Vagina (tissue), 2 donors: ENCODE data around the gene CYP11A1. TPM values are rescaled to one million over a fixed set of nuclear protein-coding genes. Genes with fewer than 3 reads are reported as not detected.

Experiments
- DNase-seq, 2 donors: peaks; one replicate each; pipeline ENCODE4 v3.0.0-alpha.2; 2017; ENCODE audit errors: extremely low spot score in 2 of 2
- H3K27ac ChIP-seq: fragments of 200-600 bp; sonication (generic); one replicate; pipeline ENCODE4 v1.5.1; 2019
- H3K27me3 ChIP-seq: fragments of 200-600 bp; sonication (generic); one replicate; pipeline ENCODE4 v1.5.1; 2019
- H3K36me3 ChIP-seq, 2 donors: fragments of 200-600 bp; sonication (generic); one replicate each; pipeline ENCODE4 v1.5.1; 2017 to 2019
- H3K4me1 ChIP-seq: fragments of 200-600 bp; sonication (generic); one replicate; pipeline ENCODE4 v1.5.1; 2019
- H3K4me3 ChIP-seq, 2 donors: fragments of 200-600 bp; sonication (generic); 1 replicate in 1 of 2; 2 replicates in 1 of 2; pipeline ENCODE4 v1.5.1; 2016 to 2019
- H3K9me3 ChIP-seq: fragments of 200-600 bp; sonication (generic); one replicate; pipeline ENCODE4 v1.5.1; 2019
- POLR2A ChIP-seq, 2 donors: fragments of 450-650 bp; IDR thresholded peaks; one replicate each; pipeline ENCODE4 v1.6.1; 2017; ENCODE audit warnings: antibody characterized with exemption in 2 of 2, mild to moderate bottlenecking in 2 of 2, moderate library complexity in 2 of 2
- POLR2AphosphoS5 ChIP-seq, 2 donors: sonication (generic); formaldehyde crosslinking; IDR thresholded peaks; one replicate each; pipeline ENCODE4 v1.9.0; 2017; ENCODE audit warnings: antibody characterized with exemption in 2 of 2, mild to moderate bottlenecking in 2 of 2, low read depth in 1 of 2; ENCODE audit not compliant: insufficient read depth in 1 of 2
- intact Hi-C: fragments of 100-400 bp; cut with DNase I; formaldehyde crosslinking; loops from one replicate; pipeline ENCODE4 v1.15.1; 2023
- total RNA-seq: library from RNA; depleted of rRNA; stranded (reverse); fragments of >200 nt; gene quantifications from one replicate; pipeline ENCODE4 v1.2.3, GENCODE V29; 2016
- TF ChIP-seq, protein P1 (sequence below), 3 experiments: fragments of 450-650 bp in 2 of 3; fragments of 200-600 bp in 1 of 3; sonication (generic) in 1 of 3; IDR thresholded peaks; one replicate each; pipeline ENCODE4 v1.5.1; 2017 to 2019; ENCODE audit warnings: antibody characterized with exemption in 3 of 3, mild to moderate bottlenecking in 2 of 3, moderate library complexity in 2 of 3

Gene CYP11A1
- total RNA-seq, 1 donor from 2014 or later, result 8.8 TPM

DNA sequence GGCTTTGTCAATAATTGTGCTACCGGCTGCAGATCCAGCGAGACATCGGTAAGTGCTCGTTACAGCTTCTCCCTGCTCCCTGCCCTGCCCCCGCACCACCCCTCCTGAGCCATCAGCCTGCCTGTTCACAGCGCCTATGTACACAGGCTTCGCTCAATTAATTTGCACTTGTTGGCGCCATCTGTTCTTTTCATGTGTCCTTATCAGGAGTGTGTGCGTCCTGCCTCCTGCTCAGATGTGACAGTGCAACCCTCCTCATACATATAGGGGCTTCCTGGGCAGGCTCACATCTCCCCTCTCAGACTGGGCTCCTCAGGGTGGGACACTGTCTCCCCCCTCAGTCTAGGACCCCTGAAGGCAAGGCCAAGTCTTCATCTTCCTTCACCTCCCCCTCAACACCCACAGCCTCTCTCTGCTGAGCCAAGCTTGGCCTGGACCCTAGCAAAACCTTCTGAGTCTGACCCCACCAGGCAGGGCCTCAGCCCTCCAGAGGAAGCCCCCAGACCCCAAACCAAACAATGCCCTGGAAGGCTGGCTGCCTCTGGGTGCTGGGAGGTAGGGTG is 54.9 kb downstream of the CYP11A1 start:
- H3K36me3 ChIP-seq, result no peaks in the 10 kb centered on the region
- H3K27ac ChIP-seq, result no peak overlapping the region
- H3K4me3 ChIP-seq, result no peak overlapping the region
- TF ChIP-seq, protein P1, sequence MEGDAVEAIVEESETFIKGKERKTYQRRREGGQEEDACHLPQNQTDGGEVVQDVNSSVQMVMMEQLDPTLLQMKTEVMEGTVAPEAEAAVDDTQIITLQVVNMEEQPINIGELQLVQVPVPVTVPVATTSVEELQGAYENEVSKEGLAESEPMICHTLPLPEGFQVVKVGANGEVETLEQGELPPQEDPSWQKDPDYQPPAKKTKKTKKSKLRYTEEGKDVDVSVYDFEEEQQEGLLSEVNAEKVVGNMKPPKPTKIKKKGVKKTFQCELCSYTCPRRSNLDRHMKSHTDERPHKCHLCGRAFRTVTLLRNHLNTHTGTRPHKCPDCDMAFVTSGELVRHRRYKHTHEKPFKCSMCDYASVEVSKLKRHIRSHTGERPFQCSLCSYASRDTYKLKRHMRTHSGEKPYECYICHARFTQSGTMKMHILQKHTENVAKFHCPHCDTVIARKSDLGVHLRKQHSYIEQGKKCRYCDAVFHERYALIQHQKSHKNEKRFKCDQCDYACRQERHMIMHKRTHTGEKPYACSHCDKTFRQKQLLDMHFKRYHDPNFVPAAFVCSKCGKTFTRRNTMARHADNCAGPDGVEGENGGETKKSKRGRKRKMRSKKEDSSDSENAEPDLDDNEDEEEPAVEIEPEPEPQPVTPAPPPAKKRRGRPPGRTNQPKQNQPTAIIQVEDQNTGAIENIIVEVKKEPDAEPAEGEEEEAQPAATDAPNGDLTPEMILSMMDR (IDR thresholded peaks at IDR 0.05), result no peak
- TF ChIP-seq POLR2A (IDR thresholded peaks at IDR 0.05) (no peak), POLR2AphosphoS5 (IDR thresholded peaks at IDR 0.05; ENCODE audit: insufficient read depth in 1 of 2, low read depth in 1 of 2) (no peak)
- intact Hi-C loops, result loop anchor here (10.0 kb wide), 1 partner anchor 258 kb away; no protein-coding TSS in a partner anchor
- no peak for DNase-seq
- no peaks in the 10 kb centered on the region for H3K27me3 ChIP-seq
- H3K4me1 ChIP-seq, result peaks cover 25% of the 10 kb centered on the region
- no peaks in the 10 kb centered on the region for H3K9me3 ChIP-seq

DNA sequence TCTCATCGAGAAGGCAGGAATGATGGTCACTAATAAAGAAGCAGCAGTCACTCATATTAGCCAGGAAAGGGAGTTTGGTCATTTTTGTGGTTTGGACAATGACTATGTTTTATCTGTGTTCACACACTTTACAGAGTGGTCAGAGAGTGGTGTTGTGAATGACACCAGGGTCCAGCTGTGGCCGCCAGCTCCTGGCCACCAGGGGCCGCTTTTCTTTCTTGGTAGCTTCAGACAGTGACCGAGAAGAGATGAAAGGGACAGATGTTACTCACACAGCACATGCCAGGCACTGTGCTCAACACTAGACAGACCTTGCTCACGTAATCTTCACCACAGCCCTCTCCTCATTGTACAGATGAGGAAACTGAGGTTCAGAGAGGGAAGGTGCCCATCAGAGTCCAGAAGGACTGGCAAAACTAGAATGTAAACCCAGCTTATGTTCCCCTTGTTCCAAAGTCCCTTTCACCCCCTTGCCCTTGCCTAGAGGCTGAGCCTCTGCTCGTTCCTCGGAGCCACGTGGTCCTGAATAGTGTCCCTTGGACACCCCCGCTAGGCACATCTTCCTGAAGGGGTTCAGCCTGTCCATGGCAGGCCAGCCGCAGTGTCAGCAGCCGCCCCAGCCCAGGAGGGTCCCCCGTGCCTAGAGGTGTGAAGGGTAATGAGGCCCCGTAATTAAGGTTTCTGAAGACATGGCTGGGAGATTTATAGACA is 55.6 kb downstream of the CYP11A1 start:
- no peaks in the 10 kb centered on the region for H3K9me3 ChIP-seq
- no peak overlapping the region for H3K27ac ChIP-seq
- H3K36me3 ChIP-seq, result no peaks in the 10 kb centered on the region
- H3K27me3 ChIP-seq, result no peaks in the 10 kb centered on the region
- intact Hi-C loops, result loop anchor here (10.0 kb wide), 1 partner anchor 257 kb away; no protein-coding TSS in a partner anchor
- no peak for DNase-seq
- no peak for TF ChIP-seq POLR2A (IDR thresholded peaks at IDR 0.05)
- TF ChIP-seq POLR2AphosphoS5 (IDR thresholded peaks at IDR 0.05; ENCODE audit: insufficient read depth in 1 of 2, low read depth in 1 of 2), result no peak
- TF ChIP-seq, protein P1 (IDR thresholded peaks at IDR 0.05), result no peak
- peaks cover 22% of the 10 kb centered on the region for H3K4me1 ChIP-seq
- no peak overlapping the region for H3K4me3 ChIP-seq

DNA sequence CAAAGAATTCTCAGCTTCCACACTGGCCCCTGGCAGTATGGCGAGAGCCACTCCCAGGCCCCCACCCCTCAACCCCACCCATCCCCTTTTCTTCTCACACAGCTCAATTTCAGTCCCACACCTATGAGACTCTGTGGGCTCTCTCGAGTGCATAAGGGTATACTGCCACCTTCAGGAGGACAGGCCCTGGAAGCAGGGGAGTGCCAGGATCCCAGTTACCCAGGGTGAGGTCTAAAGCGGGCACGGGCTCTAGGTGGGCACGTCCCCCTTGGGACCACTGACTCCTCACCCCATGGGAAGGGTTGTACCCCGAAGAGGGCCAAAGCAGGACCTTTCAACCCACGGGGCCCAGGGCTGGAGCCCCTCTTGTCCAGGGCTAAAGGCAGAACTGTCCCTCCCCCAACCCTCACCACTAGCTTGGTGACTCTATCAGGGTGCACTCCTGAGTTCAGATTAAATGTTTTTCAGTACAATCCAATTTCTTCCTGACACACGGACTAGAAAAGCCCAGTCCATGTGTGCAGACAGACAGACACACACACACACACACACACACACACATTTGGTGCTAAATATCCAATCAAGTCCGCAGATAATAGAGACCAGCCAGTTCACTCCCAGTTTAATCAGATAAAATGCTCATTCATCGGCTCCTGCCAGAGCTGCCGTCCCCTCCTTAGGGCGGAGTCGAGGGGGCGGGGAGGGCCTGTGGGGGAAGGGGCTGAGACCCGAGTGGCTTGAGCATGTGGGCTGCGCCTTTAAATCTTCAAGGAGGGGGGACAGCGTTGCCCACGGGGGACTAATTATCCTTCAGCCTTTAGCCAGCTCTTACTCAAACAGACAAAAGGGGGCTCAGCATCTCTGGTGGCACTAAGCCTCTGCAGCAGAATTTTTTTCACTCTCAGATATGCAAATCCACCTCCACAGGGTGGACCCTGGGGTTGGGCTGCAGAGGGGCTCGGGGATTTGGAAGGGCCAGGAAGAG is 59.3 kb downstream of the CYP11A1 start:
- Histone ChIP-seq H3K27ac (no peak overlapping the region), H3K27me3 (no peaks in the 10 kb centered on the region)
- intact Hi-C loops, result loop anchor here (5.0 kb wide), 1 partner anchor 181 kb away; no protein-coding TSS in a partner anchor

DNA sequence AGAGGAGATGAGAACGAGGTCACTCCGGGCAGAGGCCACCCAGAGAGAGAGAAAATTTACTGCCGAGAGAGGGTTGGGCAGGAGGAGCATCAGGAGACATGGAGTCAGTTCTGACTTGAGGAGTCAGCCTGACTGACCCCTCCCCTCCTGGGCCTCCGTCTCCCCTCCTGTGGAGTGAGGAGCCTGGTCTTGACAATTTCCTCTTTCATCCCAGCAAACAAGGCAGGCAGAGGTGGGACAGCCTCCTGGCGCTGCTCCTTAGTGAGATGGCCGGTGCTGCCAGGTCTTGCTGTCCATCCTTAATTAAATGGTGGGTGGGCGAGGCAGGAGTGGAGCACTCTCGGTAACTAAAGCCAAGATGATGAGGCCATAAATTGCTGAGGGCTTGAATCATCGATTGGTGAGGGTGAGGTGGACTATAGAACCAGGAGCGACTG is 60.6 kb downstream of the CYP11A1 start:
- intact Hi-C loops, result loop anchor here (5.0 kb wide), 1 partner anchor 179 kb away; no protein-coding TSS in a partner anchor
- Histone ChIP-seq H3K9me3 (no peaks in the 10 kb centered on the region), H3K4me3 (no peak overlapping the region), H3K4me1 (no peaks in the 10 kb centered on the region), H3K27ac (no peak overlapping the region), H3K36me3 (no peaks in the 10 kb centered on the region), H3K27me3 (no peaks in the 10 kb centered on the region)
- DNase-seq, result no peak
- TF ChIP-seq POLR2A (IDR thresholded peaks at IDR 0.05) (no peak), POLR2AphosphoS5 (IDR thresholded peaks at IDR 0.05; ENCODE audit: insufficient read depth in 1 of 2, low read depth in 1 of 2) (no peak)
- TF ChIP-seq, protein P1 (IDR thresholded peaks at IDR 0.05), result no peak

More for the DNA sequence above, 59.3 kb downstream of the CYP11A1 start:
- TF ChIP-seq POLR2A (IDR thresholded peaks at IDR 0.05), result no peak
- TF ChIP-seq, protein P1 (IDR thresholded peaks at IDR 0.05), result peak in 2 of 3 experiments; percentile 25 to 48
- Histone ChIP-seq H3K4me1 (no peaks in the 10 kb centered on the region), H3K9me3 (no peaks in the 10 kb centered on the region), H3K4me3 (no peak overlapping the region), H3K36me3 (no peaks in the 10 kb centered on the region)
- no peak for DNase-seq
